H1 (cell line): ENCODE results near the gene TAS2R40. TPM values are rescaled to one million over a fixed set of nuclear protein-coding genes. Genes with fewer than 3 reads are reported as not detected.

Experiments used
- JUND ChIP-seq: IDR thresholded peaks from 2 replicates; pipeline ENCODE4 v1.6.1; 2011; ENCODE audit warnings: mild to moderate bottlenecking, improper control_type of control experiment, low read length
- polyA plus RNA-seq, 7 experiments: library from polyadenylated mRNA; depleted of rRNA in 3 of 7; stranded (reverse) in 5 of 7; unstranded in 2 of 7; fragments of >200 nt in 5 of 7; fragments of 200-250 nt in 2 of 7; gene quantifications; 1 replicate in 5 of 7; 2 replicates in 1 of 7; 4 replicates in 1 of 7; pipeline versions ENCODE4 v1.2.1 to v1.2.3, GENCODE V29; 2011 to 2013; ENCODE audit warnings: missing spikeins in 2 of 7, mixed read lengths in 2 of 7
- total RNA-seq: library from RNA; stranded (reverse); fragmentation: NEBNext Ultra II Directional; extraction: Animal tissue kit (Norgen Biotek cat#: 25700); gene quantifications from 2 replicates; pipeline ENCODE4 v1.2.1, GENCODE V29; 2021

TAS2R40 gene
- total and polyA plus RNA-seq, 2 of the 8 experiments (the other 6 are each of a cell fraction or from before 2014, with no cell fraction given): not detected

DNA sequence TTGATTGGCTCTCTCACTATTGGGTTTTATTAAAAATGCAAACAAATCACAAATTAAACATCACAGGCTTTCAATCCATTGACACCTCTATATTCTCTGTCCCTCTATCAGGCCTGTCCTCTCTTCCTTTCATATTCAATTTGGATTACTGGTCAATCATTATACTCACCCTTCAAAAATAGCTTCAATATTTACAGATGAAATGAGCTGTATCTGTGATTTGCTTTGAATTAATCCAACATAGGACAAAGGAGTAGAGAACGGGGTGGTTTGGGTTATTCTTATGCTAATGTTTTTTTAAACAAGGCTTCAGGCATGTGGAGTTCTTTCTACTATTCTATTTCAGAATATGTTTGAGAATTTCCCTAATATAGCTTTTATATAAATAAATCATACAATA lies 36.3 kb upstream of the TAS2R40 start (continued):
- TF ChIP-seq JUND: no peak
- TF ChIP-seq, all 59 proteins: peak for 0
